Articular chondrocyte of knee joint (primary cell): ENCODE data around the gene SKIDA1. TPM values are rescaled to one million over a fixed set of nuclear protein-coding genes. Genes with fewer than 3 reads are reported as not detected.

Experiments
- small RNA-seq: library from RNA; depleted of rRNA; stranded (forward); fragments of <200 nt; gene quantifications from one replicate; pipeline ENCODE3, GENCODE V24; 2012
- total RNA-seq: library from RNA; depleted of rRNA; stranded (reverse); fragments of >200 nt; gene quantifications from 2 replicates; pipeline ENCODE4 v1.2.3, GENCODE V29; 2012

SKIDA1 gene
- total RNA-seq = 1.1 and 2.4 TPM in 2 replicates

GRCh38 chr10:21525367-21526187, at the start of gene SKIDA1:
SKIDA1 (minus strand) TSS chr10:21525682; CDS start chr10:21517822, 7,860 bp downstream.

GRCh38 chr10:21533467-21534279, 8.2 kb upstream of the SKIDA1 start, which contains the start of gene MLLT10:
MLLT10 (plus strand) TSS chr10:21534232; CDS start chr10:21534645, 413 bp downstream.

Small RNA genes lying within 50 kb of the gene (small RNA-seq; reads per million reads assigned to genes)
- gene MIR1915 (not detected), gene RF00019 (not detected), gene RNU6-306P (not detected)

Other genes with a start within 250 kb of the SKIDA1 start
- 40.5 and 41.9 TPM in 2 replicates for gene MLLT10, start 8.6 kb upstream of the SKIDA1 start, total RNA-seq